ENCODE results near the gene KCNK3.
"Not testable (repeated sequence)": the region's sequence is repeated elsewhere in the genome, so short reads cannot be mapped to it uniquely, and the experiment has no call there.

KCNK3 gene

GRCh38 chr2:26730549-26731344, 38.2 kb downstream of the KCNK3 start:
- no peak for DNase-seq (ENCODE audit: low spot score)

GRCh38 chr2:26731714-26732113, 39.2 kb downstream of the KCNK3 start:
- DNase-seq (ENCODE audit: low spot score): no peak

GRCh38 chr2:26732446-26732845, 39.9 kb downstream of the KCNK3 start:
- DNase-seq (ENCODE audit: low spot score): no peak

GRCh38 chr2:26733413-26733812, 40.9 kb downstream of the KCNK3 start:
- DNase-seq (ENCODE audit: low spot score): no peak

- no peak for DNase-seq (ENCODE audit: low spot score)
These were observed 42.6 kb downstream of the KCNK3 start for GRCh38 chr2:26735097-26735496.

- DNase-seq (ENCODE audit: low spot score): no peak
These were observed 43.5 kb downstream of the KCNK3 start for GRCh38 chr2:26735883-26736588.

GRCh38 chr2:26737221-26737620, 44.7 kb downstream of the KCNK3 start:
- no peak for DNase-seq (ENCODE audit: low spot score)

GRCh38 chr2:26738481-26738880, 46.0 kb downstream of the KCNK3 start:
- DNase-seq (ENCODE audit: low spot score): no peak

GRCh38 chr2:26739514-26739913, 47.0 kb downstream of the KCNK3 start:
- no peak for DNase-seq (ENCODE audit: low spot score)

GRCh38 chr2:26740346-26740745, 47.8 kb downstream of the KCNK3 start:
- DNase-seq (ENCODE audit: low spot score): no peak

- DNase-seq (ENCODE audit: low spot score): no peak
These were observed 48.4 kb downstream of the KCNK3 start for GRCh38 chr2:26740890-26741302.

- DNase-seq (ENCODE audit: low spot score): no peak
These were observed 49.7 kb downstream of the KCNK3 start for GRCh38 chr2:26742048-26742770.

GRCh38 chr2:26743852-26744251, 51.3 kb downstream of the KCNK3 start:
- DNase-seq (ENCODE audit: low spot score): no peak

GRCh38 chr2:26744953-26745352, 52.4 kb downstream of the KCNK3 start:
- no peak for DNase-seq (ENCODE audit: low spot score)

GRCh38 chr2:26745609-26746327, 53.2 kb downstream of the KCNK3 start:
- peak; percentile 64 for DNase-seq (ENCODE audit: low spot score)

GRCh38 chr2:26746934-26747333, 54.4 kb downstream of the KCNK3 start:
- DNase-seq (ENCODE audit: low spot score): no peak

GRCh38 chr2:26749787-26750420, 57.4 kb downstream of the KCNK3 start:
- DNase-seq (ENCODE audit: low spot score): not testable (repeated sequence)

GRCh38 chr2:26750467-26750866, 57.9 kb downstream of the KCNK3 start:
- DNase-seq (ENCODE audit: low spot score): not testable (repeated sequence)

- no peak for DNase-seq (ENCODE audit: low spot score)
These were observed 60.1 kb downstream of the KCNK3 start for GRCh38 chr2:26752656-26753055.

- DNase-seq (ENCODE audit: low spot score): no peak
These were observed 62.0 kb downstream of the KCNK3 start for GRCh38 chr2:26754539-26754938.

GRCh38 chr2:26754972-26755670, 62.6 kb downstream of the KCNK3 start:
- DNase-seq (ENCODE audit: low spot score): no peak

Measured in putamen (tissue), 1 donor.